Measurements from ENCODE around the gene STIM2.

The STIM2 gene

GRCh38 chr4:26907731-26908599, 47.3 kb downstream of the STIM2 start:
- no peak for DNase-seq (ENCODE audit: low spot score)

GRCh38 chr4:26909369-26909768, 48.7 kb downstream of the STIM2 start:
- no peak for DNase-seq (ENCODE audit: low spot score)

GRCh38 chr4:26911254-26911653, 50.6 kb downstream of the STIM2 start:
- no peak for DNase-seq (ENCODE audit: low spot score)

- no peak for DNase-seq (ENCODE audit: low spot score)
Measured at GRCh38 chr4:26912069-26912468, 51.4 kb downstream of the STIM2 start.

- no peak for DNase-seq (ENCODE audit: low spot score)
Measured at GRCh38 chr4:26912810-26913209, 52.2 kb downstream of the STIM2 start.

GRCh38 chr4:26916195-26916594, 55.6 kb downstream of the STIM2 start:
- DNase-seq (ENCODE audit: low spot score) = no peak

GRCh38 chr4:26930964-26931363, 70.3 kb downstream of the STIM2 start:
- DNase-seq (ENCODE audit: low spot score) = no peak

GRCh38 chr4:26931451-26931850, 70.8 kb downstream of the STIM2 start:
- DNase-seq (ENCODE audit: low spot score) = no peak

GRCh38 chr4:26931966-26932365, 71.3 kb downstream of the STIM2 start:
- no peak for DNase-seq (ENCODE audit: low spot score)

GRCh38 chr4:26935397-26935796, 74.8 kb downstream of the STIM2 start:
- no peak for DNase-seq (ENCODE audit: low spot score)

GRCh38 chr4:26936284-26937065, 75.8 kb downstream of the STIM2 start:
- no peak for DNase-seq (ENCODE audit: low spot score)

- no peak for DNase-seq (ENCODE audit: low spot score)
Measured at GRCh38 chr4:26937139-26937538, 76.5 kb downstream of the STIM2 start.

GRCh38 chr4:26937567-26937966, 76.9 kb downstream of the STIM2 start:
- no peak for DNase-seq (ENCODE audit: low spot score)

- DNase-seq (ENCODE audit: low spot score) = no peak
Measured at GRCh38 chr4:26938516-26938915, 77.9 kb downstream of the STIM2 start.

GRCh38 chr4:26941951-26942350, 81.3 kb downstream of the STIM2 start:
- no peak for DNase-seq (ENCODE audit: low spot score)

GRCh38 chr4:26942871-26943270, 82.2 kb downstream of the STIM2 start:
- DNase-seq (ENCODE audit: low spot score) = no peak

- DNase-seq (ENCODE audit: low spot score) = no peak
Measured at GRCh38 chr4:26943391-26943790, 82.8 kb downstream of the STIM2 start.

GRCh38 chr4:26945794-26946193, 85.2 kb downstream of the STIM2 start:
- DNase-seq (ENCODE audit: low spot score) = no peak

GRCh38 chr4:26947318-26947717, 86.7 kb downstream of the STIM2 start:
- DNase-seq (ENCODE audit: low spot score) = no peak

- no peak for DNase-seq (ENCODE audit: low spot score)
Measured at GRCh38 chr4:26950446-26950845, 89.8 kb downstream of the STIM2 start.

GRCh38 chr4:26952891-26953290, 92.2 kb downstream of the STIM2 start:
- DNase-seq (ENCODE audit: low spot score) = no peak

- no peak for DNase-seq (ENCODE audit: low spot score)
Measured at GRCh38 chr4:26953366-26953765, 92.7 kb downstream of the STIM2 start.

GRCh38 chr4:26953770-26954423, 93.3 kb downstream of the STIM2 start:
- no peak for DNase-seq (ENCODE audit: low spot score)
